ENCODE data around the gene ITGA4. TPM values are rescaled to one million over a fixed set of nuclear protein-coding genes. Genes with fewer than 3 reads are reported as not detected.
"Not testable (repeated sequence)": the region's sequence is repeated elsewhere in the genome, so short reads cannot be mapped to it uniquely, and the experiment has no call there.

Gene ITGA4
- total RNA-seq, 1 donor from 2014 or later = 24.0 TPM

GRCh38 chr2:181438261-181438660 lies 18.9 kb upstream of the ITGA4 start:
- Histone ChIP-seq H3K4me1 (no peaks in the 10 kb centered on the region), H3K27me3 (ENCODE audit: low read depth) (no peaks in the 10 kb centered on the region), H3K9me3 (no peaks in the 10 kb centered on the region), H3K27ac (no peak overlapping the region), H3K4me3 (no peak overlapping the region), H3K36me3 (no peaks in the 10 kb centered on the region)
- no peak for DNase-seq
- peak; percentile 9 for TF ChIP-seq CTCF (IDR thresholded peaks at IDR 0.05)
- intact Hi-C loops (cut with DNase I) = no loop called here
- no peak for ATAC-seq

GRCh38 chr2:181440344-181440743 lies 16.8 kb upstream of the ITGA4 start:
- ATAC-seq = no peak
- intact Hi-C loops (cut with DNase I) = no loop called here
- H3K27ac ChIP-seq = no peak overlapping the region
- H3K27me3 ChIP-seq (ENCODE audit: low read depth) = no peaks in the 10 kb centered on the region
- no peak for DNase-seq
- H3K4me1 ChIP-seq = no peaks in the 10 kb centered on the region
- H3K36me3 ChIP-seq = no peaks in the 10 kb centered on the region
- no peak for TF ChIP-seq CTCF (IDR thresholded peaks at IDR 0.05)
- H3K4me3 ChIP-seq = no peak overlapping the region
- H3K9me3 ChIP-seq = no peaks in the 10 kb centered on the region

DNA sequence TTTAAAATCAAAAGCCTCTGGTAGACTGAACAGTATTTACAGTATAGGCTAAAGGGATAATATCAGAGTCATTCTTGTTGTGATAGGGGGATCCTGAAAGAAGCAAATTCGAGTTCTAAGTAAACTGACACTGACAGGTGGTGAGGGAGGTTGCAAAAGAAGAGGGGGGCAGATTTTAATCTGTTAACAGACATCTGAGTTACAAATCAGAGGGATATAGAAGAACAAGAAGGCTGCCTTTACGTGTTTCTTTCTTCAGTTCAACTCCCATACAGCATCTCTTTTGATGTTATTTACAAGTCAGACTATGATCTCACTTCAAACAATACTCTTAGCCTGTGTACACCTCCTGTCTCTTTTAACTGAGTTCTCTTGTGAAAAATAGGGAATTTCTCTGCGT lies 16.3 kb upstream of the ITGA4 start:
- H3K9me3 ChIP-seq = no peaks in the 10 kb centered on the region
- TF ChIP-seq CTCF (IDR thresholded peaks at IDR 0.05) = no peak
- no peak overlapping the region for H3K27ac ChIP-seq
- ATAC-seq (no peak), DNase-seq (no peak)
- H3K4me3 ChIP-seq = no peak overlapping the region
- no peaks in the 10 kb centered on the region for H3K4me1 ChIP-seq
- no peaks in the 10 kb centered on the region for H3K27me3 ChIP-seq (ENCODE audit: low read depth)
- no peaks in the 10 kb centered on the region for H3K36me3 ChIP-seq
- intact Hi-C loops (cut with DNase I) = no loop called here

GRCh38 chr2:181441670-181442069 lies 15.5 kb upstream of the ITGA4 start:
- ATAC-seq (no peak), DNase-seq (no peak)
- H3K4me1 ChIP-seq = no peaks in the 10 kb centered on the region
- no peaks in the 10 kb centered on the region for H3K36me3 ChIP-seq
- no peak overlapping the region for H3K27ac ChIP-seq
- TF ChIP-seq CTCF (IDR thresholded peaks at IDR 0.05) = no peak
- no peaks in the 10 kb centered on the region for H3K27me3 ChIP-seq (ENCODE audit: low read depth)
- no peak overlapping the region for H3K4me3 ChIP-seq
- no peaks in the 10 kb centered on the region for H3K9me3 ChIP-seq
- intact Hi-C loops (cut with DNase I) = no loop called here

GRCh38 chr2:181444654-181445053 lies 12.5 kb upstream of the ITGA4 start:
- H3K4me3 ChIP-seq = no peak overlapping the region
- H3K36me3 ChIP-seq = no peaks in the 10 kb centered on the region
- no peaks in the 10 kb centered on the region for H3K4me1 ChIP-seq
- H3K27ac ChIP-seq = no peak overlapping the region
- ATAC-seq = no peak
- intact Hi-C loops (cut with DNase I) = no loop called here
- no peak for DNase-seq
- no peaks in the 10 kb centered on the region for H3K9me3 ChIP-seq
- no peak for TF ChIP-seq CTCF (IDR thresholded peaks at IDR 0.05)
- no peaks in the 10 kb centered on the region for H3K27me3 ChIP-seq (ENCODE audit: low read depth)

- no peak overlapping the region for H3K27ac ChIP-seq
- no peaks in the 10 kb centered on the region for H3K36me3 ChIP-seq
- no peaks in the 10 kb centered on the region for H3K27me3 ChIP-seq (ENCODE audit: low read depth)
- H3K4me3 ChIP-seq = no peak overlapping the region
- no peak for TF ChIP-seq CTCF (IDR thresholded peaks at IDR 0.05)
- DNase-seq = no peak
- no peaks in the 10 kb centered on the region for H3K9me3 ChIP-seq
- no peaks in the 10 kb centered on the region for H3K4me1 ChIP-seq
- no peak for ATAC-seq
- intact Hi-C loops (cut with DNase I) = no loop called here
Measured at GRCh38 chr2:181446985-181447384, 10.2 kb upstream of the ITGA4 start.

DNA sequence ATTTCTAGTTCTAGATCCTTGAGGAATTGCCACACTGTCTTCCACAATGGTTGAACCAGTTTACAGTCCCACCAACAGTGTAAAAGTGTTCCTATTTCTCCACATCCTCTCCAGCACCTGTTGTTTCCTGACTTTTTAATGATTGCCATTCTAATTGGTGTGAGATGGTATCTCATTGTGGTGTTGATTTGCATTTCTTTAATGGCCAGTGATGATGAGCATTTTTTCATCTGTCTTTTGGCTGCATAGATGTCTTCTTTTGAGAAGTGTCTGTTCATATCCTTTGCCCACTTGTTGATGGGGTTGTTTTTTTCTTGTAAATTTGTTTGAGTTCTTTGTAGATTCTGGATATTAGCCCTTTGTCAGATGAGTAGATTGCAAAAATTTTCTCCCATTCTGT lies 7.9 kb upstream of the ITGA4 start:
- H3K27me3 ChIP-seq (ENCODE audit: low read depth); ATAC-seq; intact Hi-C loops (cut with DNase I): not testable (repeated sequence)

More for the DNA sequence above, 7.9 kb upstream of the ITGA4 start:
- DNase-seq, H3K4me1 ChIP-seq, H3K27ac ChIP-seq, H3K9me3 ChIP-seq, H3K36me3 ChIP-seq, H3K4me3 ChIP-seq: not testable (repeated sequence)

All from lower lobe of right lung (tissue), 2 donors.